NT2/D1 (cell line): Measurements from ENCODE around the gene RETSAT.
"Not testable (repeated sequence)": the region's sequence is repeated elsewhere in the genome, so short reads cannot be mapped to it uniquely, and the experiment has no call there.

Experiments used
- DNase-seq: peaks from one replicate; pipeline ENCODE4 v3.0.0-alpha.2; 2011; ENCODE audit warnings: low read depth, low spot score
- H3K27me3 ChIP-seq: 2 replicates; pipeline ENCODE4 v1.6.0; 2011; ENCODE audit warnings: mild to moderate bottlenecking; ENCODE audit not compliant: insufficient read length, insufficient read depth
- H3K36me3 ChIP-seq: 2 replicates; pipeline ENCODE4 v1.6.1; 2011; ENCODE audit warnings: mild to moderate bottlenecking, low read length, mixed read lengths; ENCODE audit not compliant: insufficient read depth, insufficient read length
- H3K4me1 ChIP-seq: 2 replicates; pipeline ENCODE4 v1.5.1; 2011; ENCODE audit not compliant: insufficient read depth, insufficient read length
- H3K4me3 ChIP-seq: 2 replicates; pipeline ENCODE4 v1.5.1; 2011; ENCODE audit warnings: low read depth; ENCODE audit not compliant: insufficient read length
- H3K9ac ChIP-seq: 2 replicates; pipeline ENCODE4 v1.6.0; 2011; ENCODE audit warnings: low read depth; ENCODE audit not compliant: insufficient read length
- H3K9me3 ChIP-seq: 2 replicates; pipeline ENCODE4 v1.5.1; 2011; ENCODE audit warnings: mild to moderate bottlenecking, low read length; ENCODE audit not compliant: insufficient read depth
- SUZ12 ChIP-seq: IDR thresholded peaks from 2 replicates; pipeline ENCODE4 v1.6.1; 2011; ENCODE audit not compliant: insufficient read length, insufficient read depth; ENCODE audit errors: extremely low read depth
- YY1 ChIP-seq: IDR thresholded peaks from 2 replicates; pipeline ENCODE4 v1.6.1; 2011; ENCODE audit not compliant: insufficient read length, insufficient read depth
- ZNF274 ChIP-seq: IDR thresholded peaks from 2 replicates; pipeline ENCODE4 v1.6.1; 2011; ENCODE audit warnings: mild to moderate bottlenecking, low read depth, low read length

The RETSAT gene

DNA sequence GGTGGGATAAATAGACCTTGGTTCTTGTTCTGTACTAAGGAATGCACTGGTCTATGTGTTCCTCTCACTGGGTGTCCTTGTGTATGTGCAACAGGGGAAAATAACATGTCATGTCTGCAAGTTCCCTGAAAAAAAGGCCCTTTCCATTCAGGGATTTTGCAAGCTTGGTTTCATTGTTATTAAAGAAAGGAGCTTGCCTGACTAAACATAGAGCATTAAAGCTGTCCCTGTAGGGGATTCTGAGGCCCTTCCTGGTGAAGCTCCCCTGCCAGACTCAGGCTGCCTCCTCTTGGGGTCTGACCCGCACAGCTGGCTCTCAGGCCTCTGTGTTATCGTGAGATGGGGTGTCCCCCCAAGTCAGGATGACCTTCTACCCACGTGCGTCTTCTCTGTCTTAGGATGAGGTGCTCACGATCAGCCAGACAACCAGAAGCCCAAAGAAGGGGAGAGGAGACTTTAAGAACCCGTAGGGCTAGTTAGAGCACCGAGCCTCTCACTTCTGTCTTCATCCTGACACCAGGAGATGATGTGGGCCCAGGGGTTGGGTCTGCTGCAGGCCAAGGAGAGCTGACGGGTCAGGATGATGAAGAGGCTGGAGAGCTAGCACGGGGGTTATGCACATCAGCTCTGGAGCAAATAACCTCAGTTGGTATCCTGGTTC lies 34.7 kb upstream of the RETSAT start:
- no peak for TF ChIP-seq YY1
- no peak for TF ChIP-seq ZNF274
- no peak for TF ChIP-seq SUZ12
- H3K4me3 ChIP-seq, result no peak overlapping the region

GRCh38 chr2:85387754-85388153 lies 33.4 kb upstream of the RETSAT start:
- Histone ChIP-seq H3K36me3 (peaks cover 36% of the 10 kb centered on the region), H3K9ac (no peak overlapping the region), H3K27me3 (no peaks in the 10 kb centered on the region), H3K4me3 (no peak overlapping the region), H3K4me1 (peaks cover 2% of the 10 kb centered on the region), H3K9me3 (no peaks in the 10 kb centered on the region)
- TF ChIP-seq ZNF274, result no peak
- TF ChIP-seq YY1, result no peak
- TF ChIP-seq SUZ12, result no peak
- no peak for DNase-seq

More for the DNA sequence above, 34.7 kb upstream of the RETSAT start:
- no peaks in the 10 kb centered on the region for H3K9me3 ChIP-seq
- H3K27me3 ChIP-seq, result no peaks in the 10 kb centered on the region
- DNase-seq, result no peak
- H3K9ac ChIP-seq, result no peak overlapping the region
- H3K36me3 ChIP-seq, result peaks cover 40% of the 10 kb centered on the region
- H3K4me1 ChIP-seq, result no peaks in the 10 kb centered on the region

GRCh38 chr2:85385746-85386145 lies 31.4 kb upstream of the RETSAT start:
- Histone ChIP-seq H3K9me3 (peaks cover 2% of the 10 kb centered on the region; the same call in 1 of the 2 replicates), H3K4me3 (no peak overlapping the region), H3K4me1 (peaks cover 2% of the 10 kb centered on the region), H3K36me3 (peaks cover 25% of the 10 kb centered on the region), H3K27me3 (no peaks in the 10 kb centered on the region), H3K9ac (no peak overlapping the region)
- DNase-seq, result no peak
- TF ChIP-seq SUZ12, result no peak
- no peak for TF ChIP-seq ZNF274
- no peak for TF ChIP-seq YY1

DNA sequence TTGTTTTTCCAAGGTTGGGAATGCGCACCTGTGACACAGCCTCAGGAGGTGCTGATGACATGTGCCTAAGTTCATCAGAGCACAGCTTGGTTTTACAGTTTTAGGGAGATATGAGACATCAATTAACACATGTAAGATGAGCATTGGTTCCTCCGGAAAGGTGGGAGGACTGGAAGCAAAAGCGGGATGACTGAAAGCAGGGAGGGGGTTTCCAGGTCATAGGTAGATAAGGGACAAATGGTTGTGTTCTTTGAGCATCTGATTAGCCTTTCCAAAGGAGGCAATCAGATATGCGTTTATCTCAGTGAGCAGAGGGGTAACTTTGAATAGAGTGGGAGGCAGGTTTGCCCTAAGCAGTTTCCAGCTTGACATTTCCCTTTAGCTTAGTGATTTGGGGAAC lies 29.5 kb upstream of the RETSAT start:
- H3K4me1 ChIP-seq, result peaks cover 2% of the 10 kb centered on the region
- no peak overlapping the region for H3K9ac ChIP-seq
- peaks cover 7% of the 10 kb centered on the region; the same call in 1 of the 2 replicates for H3K9me3 ChIP-seq
- no peak for DNase-seq
- no peaks in the 10 kb centered on the region for H3K27me3 ChIP-seq
- H3K36me3 ChIP-seq, result peaks cover 7% of the 10 kb centered on the region
- H3K4me3 ChIP-seq, result no peak overlapping the region
- TF ChIP-seq ZNF274, result no peak
- no peak for TF ChIP-seq SUZ12
- no peak for TF ChIP-seq YY1

DNA sequence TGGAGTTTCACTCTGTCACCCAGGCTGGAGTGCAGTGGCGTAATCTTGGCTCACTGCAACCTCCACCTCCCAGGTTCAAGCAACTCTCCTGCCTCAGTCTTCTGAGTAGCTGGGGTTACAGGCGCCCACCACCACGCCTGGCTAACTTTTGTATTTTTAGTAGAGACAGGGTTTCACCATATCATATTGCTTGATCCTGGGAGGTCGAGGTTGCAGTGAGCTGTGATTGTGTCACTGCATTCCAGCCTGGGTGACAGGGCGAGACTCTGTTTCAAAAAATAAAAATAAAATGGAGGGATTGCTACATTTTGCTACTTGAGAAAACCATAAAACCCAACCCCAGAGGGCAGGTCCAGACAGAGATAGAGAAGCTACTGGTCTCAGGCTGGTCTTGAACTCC lies 28.8 kb upstream of the RETSAT start:
- H3K4me1 ChIP-seq, H3K27me3 ChIP-seq, DNase-seq, H3K4me3 ChIP-seq, H3K9ac ChIP-seq, H3K9me3 ChIP-seq, H3K36me3 ChIP-seq: not testable (repeated sequence)

DNA sequence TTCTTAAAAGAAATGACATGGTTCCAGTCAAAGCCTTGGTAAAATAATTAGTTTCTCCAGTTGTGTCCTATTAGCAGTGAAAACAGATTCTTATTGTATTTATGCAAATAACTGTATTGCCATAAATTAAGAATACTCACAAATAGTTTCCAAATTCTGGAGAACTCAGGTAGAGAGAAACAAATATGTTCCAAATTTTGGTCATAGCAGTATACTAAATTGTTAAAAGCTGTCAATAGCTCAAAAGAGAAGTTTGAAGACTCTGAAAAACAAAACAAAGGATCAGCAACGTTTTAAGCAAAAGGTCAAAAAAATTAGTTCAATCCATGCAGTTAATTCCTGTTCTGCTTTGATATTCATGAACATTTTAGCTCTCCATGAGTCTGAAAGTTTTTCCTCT lies 25.7 kb upstream of the RETSAT start:
- no peak overlapping the region for H3K4me3 ChIP-seq
- peaks cover 5% of the 10 kb centered on the region for H3K36me3 ChIP-seq
- no peak overlapping the region for H3K9ac ChIP-seq
- peaks cover 2% of the 10 kb centered on the region for H3K4me1 ChIP-seq
- no peaks in the 10 kb centered on the region for H3K27me3 ChIP-seq
- no peak for DNase-seq
- TF ChIP-seq SUZ12 (no peak), ZNF274 (no peak), YY1 (no peak)
- H3K9me3 ChIP-seq, result peaks cover 7% of the 10 kb centered on the region; the same call in 1 of the 2 replicates

GRCh38 chr2:85378257-85378656 lies 23.9 kb upstream of the RETSAT start:
- Histone ChIP-seq H3K36me3 (peaks cover 5% of the 10 kb centered on the region), H3K9ac (no peak overlapping the region), H3K9me3 (peaks cover 7% of the 10 kb centered on the region; the same call in 1 of the 2 replicates), H3K27me3 (no peaks in the 10 kb centered on the region), H3K4me1 (no peaks in the 10 kb centered on the region), H3K4me3 (no peak overlapping the region)
- no peak for DNase-seq
- TF ChIP-seq YY1 (no peak), ZNF274 (no peak), SUZ12 (no peak)
